ENCODE results near the gene PLA2G12A. TPM values are rescaled to one million over a fixed set of nuclear protein-coding genes. Genes with fewer than 3 reads are reported as not detected.

The PLA2G12A gene
- total and polyA plus RNA-seq, 2 experiments from 2014 or later = 14.4 to 44.8 TPM

- TF ChIP-seq EZH2phosphoT487 (IDR thresholded peaks at IDR 0.05; ENCODE audit: insufficient read depth, low read depth) = no peak
- no peak for TF ChIP-seq EZH2 (IDR thresholded peaks at IDR 0.05; ENCODE audit: insufficient read depth, poor library complexity, severe bottlenecking)
- 92% methylated on average over 5 of the region's 5 CpGs for WGBS, 2 experiments (ENCODE audit: low coverage in 1 of 2, low lambda C conversion rate in 2 of 2, missing lambda C conversion rate in 2 of 2)
Observed at GRCh38 chr4:109665783-109666485, 63.9 kb downstream of the PLA2G12A start.

GRCh38 chr4:109662771-109663170, 67.1 kb downstream of the PLA2G12A start:
- H3K9me3 ChIP-seq (ENCODE audit: low read depth) = no peaks in the 10 kb centered on the region
- no peak for DNase-seq
- H3F3A ChIP-seq (ENCODE audit: insufficient read depth) = no peaks in the 10 kb centered on the region

More at GRCh38 chr4:109665783-109666485, 63.9 kb downstream of the PLA2G12A start:
- Histone ChIP-seq H3K9ac (no peak overlapping the region), H3K27ac (no peak overlapping the region), H3K9me2 (ENCODE audit: insufficient read depth) (no peaks in the 10 kb centered on the region), H3K79me2 (ENCODE audit: insufficient read depth) (no peaks in the 10 kb centered on the region), H3K4me1 (ENCODE audit: insufficient read depth) (no peaks in the 10 kb centered on the region), H3K4me2 (ENCODE audit: unreplicated experiment) (no peak overlapping the region), H2AFZ (no peak overlapping the region), H3K4me3 (no peak overlapping the region), H3F3A (ENCODE audit: insufficient read depth) (no peaks in the 10 kb centered on the region), H3K36me3 (ENCODE audit: low read depth) (no peaks in the 10 kb centered on the region; the same call in 1 of the 2 replicates), H3K9me3 (ENCODE audit: low read depth) (no peaks in the 10 kb centered on the region), H3K27me3 (replicated peaks; ENCODE audit: insufficient read depth) (no peaks in the 10 kb centered on the region), H4K20me1 (ENCODE audit: insufficient read depth) (no peaks in the 10 kb centered on the region)
- in situ Hi-C loops (cut with MboI) = no loop called here
- DNase-seq = no peak

GRCh38 chr4:109662116-109662515, 67.8 kb downstream of the PLA2G12A start:
- H3K4me2 ChIP-seq (ENCODE audit: unreplicated experiment) = no peak overlapping the region
- H3K36me3 ChIP-seq (ENCODE audit: low read depth) = no peaks in the 10 kb centered on the region; the same call in 1 of the 2 replicates
- H2AFZ ChIP-seq = no peak overlapping the region
- in situ Hi-C loops (cut with MboI) = no loop called here
- H3K27ac ChIP-seq = no peak overlapping the region
- no peak overlapping the region for H3K9ac ChIP-seq
- H3K9me3 ChIP-seq (ENCODE audit: low read depth) = no peaks in the 10 kb centered on the region
- TF ChIP-seq EZH2phosphoT487 (IDR thresholded peaks at IDR 0.05; ENCODE audit: insufficient read depth, low read depth) (no peak), EZH2 (IDR thresholded peaks at IDR 0.05; ENCODE audit: insufficient read depth, poor library complexity, severe bottlenecking) (no peak)
- no peak overlapping the region for H3K4me3 ChIP-seq
- DNase-seq = no peak
- H3K27me3 ChIP-seq (replicated peaks; ENCODE audit: insufficient read depth) = no peaks in the 10 kb centered on the region
- H3F3A ChIP-seq (ENCODE audit: insufficient read depth) = no peaks in the 10 kb centered on the region
- H3K79me2 ChIP-seq (ENCODE audit: insufficient read depth) = no peaks in the 10 kb centered on the region
- no peaks in the 10 kb centered on the region for H3K4me1 ChIP-seq (ENCODE audit: insufficient read depth)
- no peaks in the 10 kb centered on the region for H3K9me2 ChIP-seq (ENCODE audit: insufficient read depth)
- WGBS, 2 experiments (ENCODE audit: low coverage in 1 of 2, low lambda C conversion rate in 2 of 2, missing lambda C conversion rate in 2 of 2) = 47 to 60% methylated on average over 2 of the region's 2 CpGs
- no peaks in the 10 kb centered on the region for H4K20me1 ChIP-seq (ENCODE audit: insufficient read depth)

More at GRCh38 chr4:109662771-109663170, 67.1 kb downstream of the PLA2G12A start:
- no peaks in the 10 kb centered on the region; the same call in 1 of the 2 replicates for H3K36me3 ChIP-seq (ENCODE audit: low read depth)
- H3K9me2 ChIP-seq (ENCODE audit: insufficient read depth) = no peaks in the 10 kb centered on the region
- no peak overlapping the region for H3K4me2 ChIP-seq (ENCODE audit: unreplicated experiment)
- no peaks in the 10 kb centered on the region for H4K20me1 ChIP-seq (ENCODE audit: insufficient read depth)
- TF ChIP-seq EZH2phosphoT487 (IDR thresholded peaks at IDR 0.05; ENCODE audit: insufficient read depth, low read depth) (no peak), EZH2 (IDR thresholded peaks at IDR 0.05; ENCODE audit: insufficient read depth, poor library complexity, severe bottlenecking) (no peak)
- no peak overlapping the region for H3K27ac ChIP-seq
- in situ Hi-C loops (cut with MboI) = no loop called here
- no peak overlapping the region for H3K9ac ChIP-seq
- no peak overlapping the region for H2AFZ ChIP-seq
- WGBS, 2 experiments (ENCODE audit: low coverage in 1 of 2, low lambda C conversion rate in 2 of 2, missing lambda C conversion rate in 2 of 2) = 11 to 20% methylated on average over 3 of the region's 3 CpGs
- no peak overlapping the region for H3K4me3 ChIP-seq
- no peaks in the 10 kb centered on the region for H3K79me2 ChIP-seq (ENCODE audit: insufficient read depth)
- no peaks in the 10 kb centered on the region for H3K4me1 ChIP-seq (ENCODE audit: insufficient read depth)
- H3K27me3 ChIP-seq (replicated peaks; ENCODE audit: insufficient read depth) = no peaks in the 10 kb centered on the region

Small RNA genes within 50 kb of the gene (small RNA-seq; reads per million reads assigned to genes)
- not detected for gene HIGD1AP14 (ENCODE audit: low read depth, low replicate concordance)

Other genes with a start within 250 kb of the PLA2G12A start
- gene MCUB, start 169.8 kb downstream of the PLA2G12A start, total RNA-seq (2014; rRNA removed; shearing (Covaris generic)) = 34.1 and 52.6 TPM in 2 replicates
- gene MCUB, start 169.8 kb downstream of the PLA2G12A start, polyA plus RNA-seq (2016; fragmentation: Nextera tagmentation; extraction: Ambion mirVana) = 30.1 and 32.9 TPM in 2 replicates
- 15.4 and 15.8 TPM in 2 replicates for gene CASP6, start 26.6 kb downstream of the PLA2G12A start, total RNA-seq (2014; rRNA removed; shearing (Covaris generic))
- gene CASP6, start 26.6 kb downstream of the PLA2G12A start, polyA plus RNA-seq (2016; fragmentation: Nextera tagmentation; extraction: Ambion mirVana) = 18.5 and 27.3 TPM in 2 replicates
- gene CFI, start 71.9 kb upstream of the PLA2G12A start, total RNA-seq (2014; rRNA removed; shearing (Covaris generic)) = 0.22 TPM in 1 of 2 replicates, not detected in the other
- gene CFI, start 71.9 kb upstream of the PLA2G12A start, polyA plus RNA-seq (2016; fragmentation: Nextera tagmentation; extraction: Ambion mirVana) = 0.18 TPM in 1 of 2 replicates, not detected in the other
- 5.9 and 8.5 TPM in 2 replicates for gene GAR1, start 85.7 kb upstream of the PLA2G12A start, total RNA-seq (2014; rRNA removed; shearing (Covaris generic))
- gene GAR1, start 85.7 kb upstream of the PLA2G12A start, polyA plus RNA-seq (2016; fragmentation: Nextera tagmentation; extraction: Ambion mirVana) = 42.3 and 42.7 TPM in 2 replicates
- gene RRH, start 97.9 kb upstream of the PLA2G12A start, total RNA-seq (2014; rRNA removed; shearing (Covaris generic)) = 0.13 TPM in 1 of 2 replicates, not detected in the other
- gene RRH, start 97.9 kb upstream of the PLA2G12A start, polyA plus RNA-seq (2016; fragmentation: Nextera tagmentation; extraction: Ambion mirVana) = not detected in 2 replicates
- 0.11 TPM in 1 of 2 replicates, not detected in the other for gene LRIT3, start 118.0 kb upstream of the PLA2G12A start, total RNA-seq (2014; rRNA removed; shearing (Covaris generic))
- gene LRIT3, start 118.0 kb upstream of the PLA2G12A start, polyA plus RNA-seq (2016; fragmentation: Nextera tagmentation; extraction: Ambion mirVana) = not detected in 2 replicates
- gene EGF, start 182.8 kb upstream of the PLA2G12A start, total RNA-seq (2014; rRNA removed; shearing (Covaris generic)) = 0.13 and 0.43 TPM in 2 replicates
- not detected in 2 replicates for gene EGF, start 182.8 kb upstream of the PLA2G12A start, polyA plus RNA-seq (2016; fragmentation: Nextera tagmentation; extraction: Ambion mirVana)

All from GM23248 (cell line).